ENCODE data around the gene LSS. TPM values are rescaled to one million over a fixed set of nuclear protein-coding genes. Genes with fewer than 3 reads are reported as not detected.
A peak's percentile ranks its signal among the peaks of the same experiment; 100 is the strongest.

Gene LSS
- total and polyA plus RNA-seq, 4 donors, result 27.6 to 194 (median 89.3) TPM

GRCh38 chr21:46191257-46191685 is 37.3 kb downstream of the LSS start:
- 99% methylated on average over 4 of the region's 4 CpGs for WGBS
- DNase-seq (ENCODE audit: low spot score), result peak; percentile 33
- TF ChIP-seq GABPA (IDR thresholded peaks at IDR 0.05 in 1 of 2, conservative IDR thresholded peaks at IDR 0.05 in 1 of 2) (no peak), RXRA (IDR thresholded peaks at IDR 0.05) (no peak), EGR1 (IDR thresholded peaks at IDR 0.05; ENCODE audit: low read depth in 2 of 2) (no peak), SP1 (IDR thresholded peaks at IDR 0.05) (no peak), HNF4A (conservative IDR thresholded peaks at IDR 0.05) (no peak), TAF1 (conservative IDR thresholded peaks at IDR 0.05) (no peak), HNF4G (IDR thresholded peaks at IDR 0.05) (no peak)
- TF ChIP-seq, protein P1, sequence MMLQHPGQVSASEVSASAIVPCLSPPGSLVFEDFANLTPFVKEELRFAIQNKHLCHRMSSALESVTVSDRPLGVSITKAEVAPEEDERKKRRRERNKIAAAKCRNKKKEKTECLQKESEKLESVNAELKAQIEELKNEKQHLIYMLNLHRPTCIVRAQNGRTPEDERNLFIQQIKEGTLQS (IDR thresholded peaks at IDR 0.05), result no peak
- TF ChIP-seq, protein P2, sequence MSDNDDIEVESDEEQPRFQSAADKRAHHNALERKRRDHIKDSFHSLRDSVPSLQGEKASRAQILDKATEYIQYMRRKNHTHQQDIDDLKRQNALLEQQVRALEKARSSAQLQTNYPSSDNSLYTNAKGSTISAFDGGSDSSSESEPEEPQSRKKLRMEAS (IDR thresholded peaks at IDR 0.05), result no peak

DNA sequence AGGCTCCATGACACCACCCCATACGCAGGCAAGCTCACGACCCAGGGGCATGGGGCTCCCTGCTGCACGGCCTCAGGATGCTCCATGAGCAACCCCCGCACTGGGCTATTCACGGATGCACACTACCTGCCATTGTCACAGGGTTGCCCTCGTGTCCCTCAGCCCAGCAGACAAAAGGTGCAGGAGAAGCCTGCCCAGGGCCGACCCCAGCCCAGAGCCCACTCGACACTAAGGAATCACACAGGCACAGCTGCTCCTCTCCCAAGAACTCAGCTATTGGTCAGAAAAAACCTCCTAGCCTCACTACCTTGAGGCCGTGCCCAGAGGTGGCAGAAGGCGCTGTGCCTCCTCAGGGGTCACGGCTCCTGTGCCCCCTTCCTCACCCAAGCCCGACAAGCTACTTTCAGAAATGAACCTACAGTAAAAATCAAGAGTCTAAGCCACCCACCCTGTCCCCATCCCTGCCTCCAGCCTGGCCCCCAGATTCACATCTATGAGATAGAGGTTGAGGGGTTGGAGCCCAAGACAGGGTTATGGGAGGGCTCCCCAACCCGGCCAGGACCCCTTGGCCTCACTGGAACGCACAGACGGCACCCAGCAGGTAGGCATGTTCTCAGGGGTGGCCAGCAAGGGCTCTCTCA is 38.0 kb downstream of the LSS start:
- no peak for DNase-seq (ENCODE audit: low spot score)
- TF ChIP-seq FOXA2 (IDR thresholded peaks at IDR 0.05) (no peak), YY1 (IDR thresholded peaks at IDR 0.05) (no peak), NR2F2 (IDR thresholded peaks at IDR 0.05) (no peak), HNF4A (conservative IDR thresholded peaks at IDR 0.05) (no peak), HNF4G (IDR thresholded peaks at IDR 0.05) (no peak), REST (IDR thresholded peaks at IDR 0.05) (no peak), RAD21 (IDR thresholded peaks at IDR 0.05) (no peak), SP1 (IDR thresholded peaks at IDR 0.05) (no peak), TAF1 (conservative IDR thresholded peaks at IDR 0.05) (no peak), ZBTB33 (IDR thresholded peaks at IDR 0.05) (no peak), EGR1 (IDR thresholded peaks at IDR 0.05; ENCODE audit: low read depth in 2 of 2) (no peak), CTCF (IDR thresholded peaks at IDR 0.05; ENCODE audit: low read depth, low read length, missing input control) (no peak)
- TF ChIP-seq, protein P2 (IDR thresholded peaks at IDR 0.05), result no peak
- TF ChIP-seq, protein P1 (IDR thresholded peaks at IDR 0.05), result no peak
- WGBS, result 94% methylated on average over 15 of the region's 15 CpGs
- H3K4me3 ChIP-seq (ENCODE audit: low read depth in 1 of 3, low read length in 3 of 3), result no peak overlapping the region
- H3K4me1 ChIP-seq (ENCODE audit: control insufficient read depth in 4 of 4, insufficient read depth in 4 of 4, low read length in 3 of 4), result no peaks in the 10 kb centered on the region
- H3K27ac ChIP-seq (ENCODE audit: low read depth in 1 of 2, low read length in 2 of 2), result no peak overlapping the region
- H3K36me3 ChIP-seq (ENCODE audit: control insufficient read depth in 4 of 4, insufficient read depth in 3 of 4, low read depth in 1 of 4, low read length in 3 of 4), result peaks cover 11 to 53% (median 32%) of the 10 kb centered on the region in 4 donors
- H3K9ac ChIP-seq (ENCODE audit: low read depth in 1 of 2, low read length in 2 of 2), result no peak overlapping the region
- no peaks in the 10 kb centered on the region for H3K9me3 ChIP-seq (ENCODE audit: control insufficient read depth in 4 of 4, low read length in 3 of 4)
- H3K27me3 ChIP-seq (ENCODE audit: control insufficient read depth in 4 of 4, insufficient read depth in 4 of 4, low read length in 3 of 4), result no peaks in the 10 kb centered on the region

More at GRCh38 chr21:46191257-46191685, 37.3 kb downstream of the LSS start:
- H3K36me3 ChIP-seq (ENCODE audit: control insufficient read depth in 4 of 4, insufficient read depth in 3 of 4, low read depth in 1 of 4, low read length in 3 of 4), result peaks cover 14 to 60% (median 36%) of the 10 kb centered on the region in 4 donors
- H3K9ac ChIP-seq (ENCODE audit: low read depth in 1 of 2, low read length in 2 of 2), result no peak overlapping the region
- H3K4me3 ChIP-seq (ENCODE audit: low read depth in 1 of 3, low read length in 3 of 3), result no peak overlapping the region
- no peak overlapping the region for H3K27ac ChIP-seq (ENCODE audit: low read depth in 1 of 2, low read length in 2 of 2)
- no peaks in the 10 kb centered on the region for H3K9me3 ChIP-seq (ENCODE audit: control insufficient read depth in 4 of 4, low read length in 3 of 4)
- no peaks in the 10 kb centered on the region for H3K4me1 ChIP-seq (ENCODE audit: control insufficient read depth in 4 of 4, insufficient read depth in 4 of 4, low read length in 3 of 4)
- no peaks in the 10 kb centered on the region for H3K27me3 ChIP-seq (ENCODE audit: control insufficient read depth in 4 of 4, insufficient read depth in 4 of 4, low read length in 3 of 4)
